Type B pancreatic cell (in vitro differentiated cells): ENCODE data around the gene MPL. TPM values are rescaled to one million over a fixed set of nuclear protein-coding genes. Genes with fewer than 3 reads are reported as not detected.

Source experiments
- DNase-seq: peaks from one replicate; pipeline ENCODE4 v3.0.0; 2021; ENCODE audit warnings: mixed read lengths; ENCODE audit not compliant: unreplicated experiment; ENCODE audit errors: extremely low spot score
- H3K27ac Mint-ChIP-seq: 2 replicates; pipeline ENCODE4 v1.8.0; 2021; ENCODE audit warnings: mild to moderate bottlenecking, mixed read lengths
- H3K27me3 Mint-ChIP-seq: 2 replicates; pipeline ENCODE4 v1.8.0; 2021; ENCODE audit warnings: mixed read lengths
- H3K36me3 Mint-ChIP-seq: 2 replicates; pipeline ENCODE4 v1.8.0; 2021; ENCODE audit warnings: mixed read lengths
- H3K4me1 Mint-ChIP-seq: one replicate; pipeline ENCODE4 v1.8.0; 2021; ENCODE audit warnings: mixed read lengths; ENCODE audit not compliant: unreplicated experiment
- H3K4me3 Mint-ChIP-seq: 2 replicates; pipeline ENCODE4 v1.8.0; 2021; ENCODE audit warnings: mild to moderate bottlenecking, mixed read lengths
- H3K9me3 Mint-ChIP-seq: 2 replicates; pipeline ENCODE4 v1.8.0; 2021; ENCODE audit warnings: mixed read lengths
- total RNA-seq: library from RNA; stranded (reverse); gene quantifications from 2 replicates; pipeline ENCODE4 v1.2.1, GENCODE V29; 2021; ENCODE audit warnings: low replicate concordance
- TF ChIP-seq, protein P1 (sequence below): fragments of 200-600 bp; sonication (generic); conservative IDR thresholded peaks from 2 replicates; pipeline ENCODE4 v1.5.0; 2021; ENCODE audit warnings: antibody characterized with exemption, mild to moderate bottlenecking

The MPL gene
- total RNA-seq, 1 donor from 2014 or later: not detected

- Mint-ChIP-seq H3K9me3 (no peaks in the 10 kb centered on the region), H3K4me3 (no peak overlapping the region), H3K4me1 (peaks cover 12% of the 10 kb centered on the region), H3K36me3 (peaks cover 11% of the 10 kb centered on the region), H3K27me3 (no peaks in the 10 kb centered on the region), H3K27ac (no peak overlapping the region)
- DNase-seq: no peak
- TF ChIP-seq, protein P1, sequence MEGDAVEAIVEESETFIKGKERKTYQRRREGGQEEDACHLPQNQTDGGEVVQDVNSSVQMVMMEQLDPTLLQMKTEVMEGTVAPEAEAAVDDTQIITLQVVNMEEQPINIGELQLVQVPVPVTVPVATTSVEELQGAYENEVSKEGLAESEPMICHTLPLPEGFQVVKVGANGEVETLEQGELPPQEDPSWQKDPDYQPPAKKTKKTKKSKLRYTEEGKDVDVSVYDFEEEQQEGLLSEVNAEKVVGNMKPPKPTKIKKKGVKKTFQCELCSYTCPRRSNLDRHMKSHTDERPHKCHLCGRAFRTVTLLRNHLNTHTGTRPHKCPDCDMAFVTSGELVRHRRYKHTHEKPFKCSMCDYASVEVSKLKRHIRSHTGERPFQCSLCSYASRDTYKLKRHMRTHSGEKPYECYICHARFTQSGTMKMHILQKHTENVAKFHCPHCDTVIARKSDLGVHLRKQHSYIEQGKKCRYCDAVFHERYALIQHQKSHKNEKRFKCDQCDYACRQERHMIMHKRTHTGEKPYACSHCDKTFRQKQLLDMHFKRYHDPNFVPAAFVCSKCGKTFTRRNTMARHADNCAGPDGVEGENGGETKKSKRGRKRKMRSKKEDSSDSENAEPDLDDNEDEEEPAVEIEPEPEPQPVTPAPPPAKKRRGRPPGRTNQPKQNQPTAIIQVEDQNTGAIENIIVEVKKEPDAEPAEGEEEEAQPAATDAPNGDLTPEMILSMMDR: no peak
These were observed 40.2 kb downstream of the MPL start for GRCh38 chr1:43377831-43378230.

- peaks cover 17% of the 10 kb centered on the region for H3K4me1 Mint-ChIP-seq
- H3K27ac Mint-ChIP-seq: no peak overlapping the region
- TF ChIP-seq, protein P1: no peak
- no peak overlapping the region for H3K4me3 Mint-ChIP-seq
- H3K9me3 Mint-ChIP-seq: no peaks in the 10 kb centered on the region
- no peak for DNase-seq
- peaks cover 11% of the 10 kb centered on the region for H3K36me3 Mint-ChIP-seq
- no peaks in the 10 kb centered on the region for H3K27me3 Mint-ChIP-seq
These were observed 41.9 kb downstream of the MPL start for GRCh38 chr1:43379476-43379875.

DNA sequence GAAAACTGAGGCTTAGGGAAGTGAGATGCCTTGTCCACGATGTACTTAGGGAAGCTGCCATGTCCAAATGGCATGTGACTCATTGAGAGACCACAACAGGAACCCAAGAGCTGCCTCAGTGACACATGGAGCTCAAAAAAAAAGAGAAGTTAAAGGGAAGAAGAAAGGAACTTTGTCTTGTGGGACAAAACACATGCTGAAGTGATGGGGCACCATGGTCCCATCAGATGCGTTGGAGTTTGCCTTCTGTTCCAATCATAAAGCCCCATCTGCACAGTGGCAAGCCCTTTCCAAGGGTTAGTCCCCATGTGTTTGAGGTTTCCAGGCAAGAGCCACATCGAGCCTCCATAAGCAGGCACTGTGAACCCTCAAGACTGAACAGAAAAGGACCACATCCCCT lies 44.0 kb downstream of the MPL start:
- Mint-ChIP-seq H3K4me3 (no peak overlapping the region), H3K4me1 (peaks cover 17% of the 10 kb centered on the region), H3K36me3 (peaks cover 16% of the 10 kb centered on the region), H3K9me3 (no peaks in the 10 kb centered on the region), H3K27me3 (no peaks in the 10 kb centered on the region), H3K27ac (no peak overlapping the region)
- TF ChIP-seq, protein P1: no peak
- DNase-seq: no peak

- TF ChIP-seq, protein P1: no peak
These were observed 44.6 kb downstream of the MPL start for GRCh38 chr1:43382027-43382779.

GRCh38 chr1:43383449-43383848 lies 45.8 kb downstream of the MPL start:
- TF ChIP-seq, protein P1: no peak
- no peak for DNase-seq
- no peaks in the 10 kb centered on the region for H3K9me3 Mint-ChIP-seq
- H3K4me3 Mint-ChIP-seq: no peak overlapping the region
- peaks cover 16% of the 10 kb centered on the region for H3K36me3 Mint-ChIP-seq
- H3K27ac Mint-ChIP-seq: no peak overlapping the region
- H3K4me1 Mint-ChIP-seq: peaks cover 13% of the 10 kb centered on the region
- no peaks in the 10 kb centered on the region for H3K27me3 Mint-ChIP-seq

More at GRCh38 chr1:43382027-43382779, 44.6 kb downstream of the MPL start:
- Mint-ChIP-seq H3K27me3 (no peaks in the 10 kb centered on the region), H3K9me3 (no peaks in the 10 kb centered on the region), H3K27ac (no peak overlapping the region), H3K36me3 (peaks cover 16% of the 10 kb centered on the region), H3K4me3 (no peak overlapping the region), H3K4me1 (peaks cover 14% of the 10 kb centered on the region)
- no peak for DNase-seq
